Islet of Langerhans (tissue), 1 donor: ENCODE measurements around the gene PEAK3.

Source experiments
- FAIRE-seq: peaks from one replicate; lab custom pipeline; 2011; peaks lifted over from hg19 to GRCh38; lab: Jason Lieb, UNC

Gene PEAK3, protein sequence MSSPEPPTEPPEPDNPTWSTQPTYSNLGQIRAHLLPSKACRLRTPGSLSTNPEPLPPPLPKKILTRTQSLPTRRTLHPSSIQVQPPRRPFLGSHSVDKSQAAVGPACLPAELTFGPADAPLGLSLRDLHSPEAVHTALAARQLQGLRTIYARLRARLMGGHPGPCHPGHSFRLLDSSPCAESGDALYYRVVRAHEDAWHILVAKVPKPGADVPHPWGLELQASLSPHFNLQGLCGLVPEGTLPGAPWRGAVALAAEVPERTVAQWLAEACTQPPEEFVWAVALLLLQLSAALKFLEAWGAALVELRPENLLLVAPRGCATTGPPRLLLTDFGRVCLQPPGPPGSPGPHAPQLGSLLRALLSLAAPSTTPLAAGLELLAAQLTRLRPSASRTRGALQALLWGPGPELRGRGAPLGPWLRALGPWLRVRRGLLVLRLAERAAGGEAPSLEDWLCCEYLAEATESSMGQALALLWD

DNA sequence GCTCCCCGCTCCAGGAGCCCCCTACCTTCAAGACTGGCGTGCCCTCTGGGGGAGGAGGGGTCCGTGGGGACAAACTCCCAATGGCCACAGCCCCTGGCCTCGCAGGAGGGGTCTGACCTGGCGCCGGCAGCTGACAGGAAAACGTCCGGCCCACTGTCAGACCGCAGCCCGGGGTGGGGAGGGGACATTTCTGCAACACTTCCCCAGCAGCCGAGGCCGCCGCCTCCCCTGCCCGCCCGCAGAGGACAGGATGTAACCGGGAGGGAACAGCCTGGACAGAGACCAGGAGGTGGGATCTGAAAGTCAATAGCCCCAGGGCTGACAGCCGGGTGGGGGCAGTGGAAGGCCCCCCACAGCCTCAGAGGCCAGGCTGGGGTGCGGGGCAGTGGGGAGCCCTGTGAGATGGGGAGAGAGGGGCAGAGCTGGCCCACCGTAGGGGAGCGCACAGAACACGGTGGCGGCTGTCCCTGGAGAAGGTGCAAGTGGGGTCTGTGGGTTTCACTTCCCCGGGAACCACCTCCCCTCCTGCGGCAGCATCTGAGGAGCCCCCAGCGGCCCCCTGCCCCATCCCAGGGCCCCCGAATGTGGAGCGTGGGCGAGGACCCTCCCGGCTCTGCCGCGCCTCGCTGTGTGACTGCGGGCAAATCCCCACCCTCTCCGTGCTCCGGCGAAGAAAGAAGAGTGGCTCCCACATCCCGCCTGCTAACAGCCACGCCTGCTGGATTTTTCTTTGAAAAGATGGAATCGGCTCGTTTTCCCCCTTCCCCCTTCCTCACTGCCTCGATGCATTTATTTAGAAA lies at the start of gene PEAK3:
Gene PEAK3, minus strand, starts transcription at position 114 of the 800 bp plus-strand sequence. CDS start 1,244 bp downstream, outside the sequence.
- FAIRE-seq: no peak

DNA sequence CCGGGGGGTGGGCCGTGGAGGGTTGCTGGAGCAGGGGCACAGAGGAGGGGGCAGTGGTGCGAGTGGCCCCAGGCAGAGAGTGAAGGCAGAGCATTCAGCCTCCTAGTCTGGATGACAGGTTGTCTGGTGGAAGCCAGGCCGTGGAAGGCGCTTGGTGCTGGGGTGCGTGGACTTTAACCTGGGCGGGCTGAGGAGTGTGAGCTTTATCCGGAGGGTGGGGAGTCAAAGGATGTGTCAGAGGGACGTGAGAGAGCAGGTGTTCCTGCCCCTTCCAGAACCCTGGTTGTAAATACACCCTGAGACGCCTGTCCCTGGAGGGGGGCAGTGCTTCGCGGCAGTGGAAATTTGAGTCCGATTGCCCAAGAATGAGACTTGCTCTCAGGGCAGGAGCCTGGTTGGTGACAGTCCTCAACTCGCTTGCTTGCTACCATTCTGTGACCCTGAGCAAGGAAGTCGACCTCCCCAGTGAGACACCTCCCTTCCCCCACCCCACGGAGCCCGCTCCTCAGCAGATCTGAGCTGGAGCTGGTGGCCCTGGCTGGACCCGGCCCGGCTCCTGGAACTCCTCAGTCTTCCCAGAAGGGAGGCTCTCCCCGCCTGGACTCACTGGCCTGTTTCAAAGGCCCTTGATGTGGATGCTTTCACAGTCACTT lies 48.8 kb upstream of the PEAK3 start:
- no peak for FAIRE-seq

DNA sequence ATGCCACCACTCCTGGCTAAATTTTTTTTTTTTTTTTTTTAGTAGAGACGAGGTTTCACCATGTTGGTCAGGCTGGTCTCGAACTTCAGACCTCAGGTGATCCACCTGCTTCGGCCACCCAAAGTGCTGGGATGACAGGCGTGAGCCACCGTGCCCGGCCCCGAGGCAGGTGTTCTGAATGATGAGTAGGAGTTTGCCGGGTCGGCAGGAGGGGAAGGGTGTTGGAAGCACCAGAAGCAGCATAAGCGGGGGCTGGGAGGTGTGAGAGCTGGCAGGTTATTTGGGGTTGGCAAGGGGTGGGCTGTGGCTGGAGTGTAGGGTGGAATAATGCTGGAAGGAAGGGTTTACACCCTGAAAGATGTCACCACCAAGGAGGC lies 48.3 kb upstream of the PEAK3 start:
- no peak for FAIRE-seq

DNA sequence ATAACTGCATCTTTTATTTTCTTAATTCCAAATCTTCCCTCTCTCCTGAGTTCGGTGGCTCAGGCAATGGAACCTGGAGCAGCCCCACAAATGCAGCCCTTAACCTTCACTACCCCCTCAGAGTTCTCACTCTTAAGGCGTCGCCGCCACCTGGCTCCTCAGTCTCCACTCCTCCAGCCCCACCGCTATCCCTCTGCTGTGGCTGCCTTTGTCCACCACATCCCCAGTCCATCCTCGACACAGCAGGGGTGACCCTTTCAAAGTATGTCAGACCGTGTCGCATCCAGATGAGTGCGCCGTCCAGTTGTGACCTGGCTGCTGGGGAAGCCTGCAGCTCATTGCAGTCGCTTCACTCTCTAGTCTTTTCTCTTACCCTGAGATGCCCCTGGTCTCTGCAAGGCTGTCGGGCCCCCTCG lies 47.5 kb upstream of the PEAK3 start:
- no peak for FAIRE-seq

DNA sequence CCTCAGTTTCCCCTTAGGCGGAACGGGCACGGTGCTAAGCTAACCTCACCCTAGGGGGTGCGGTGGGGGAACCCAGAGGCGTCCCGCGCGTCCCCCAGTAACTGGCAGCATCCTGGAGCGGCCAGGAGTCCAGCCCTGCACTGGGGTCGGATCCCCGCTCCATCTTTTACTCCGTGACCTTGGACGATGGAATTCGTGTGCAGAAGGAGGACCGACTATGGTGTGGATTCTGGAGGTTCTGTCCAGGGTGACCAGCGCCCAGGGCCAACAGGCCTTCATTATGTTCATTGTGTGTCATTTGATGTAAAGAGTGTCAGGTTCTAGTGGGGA lies 47.1 kb upstream of the PEAK3 start:
- FAIRE-seq: no peak

DNA sequence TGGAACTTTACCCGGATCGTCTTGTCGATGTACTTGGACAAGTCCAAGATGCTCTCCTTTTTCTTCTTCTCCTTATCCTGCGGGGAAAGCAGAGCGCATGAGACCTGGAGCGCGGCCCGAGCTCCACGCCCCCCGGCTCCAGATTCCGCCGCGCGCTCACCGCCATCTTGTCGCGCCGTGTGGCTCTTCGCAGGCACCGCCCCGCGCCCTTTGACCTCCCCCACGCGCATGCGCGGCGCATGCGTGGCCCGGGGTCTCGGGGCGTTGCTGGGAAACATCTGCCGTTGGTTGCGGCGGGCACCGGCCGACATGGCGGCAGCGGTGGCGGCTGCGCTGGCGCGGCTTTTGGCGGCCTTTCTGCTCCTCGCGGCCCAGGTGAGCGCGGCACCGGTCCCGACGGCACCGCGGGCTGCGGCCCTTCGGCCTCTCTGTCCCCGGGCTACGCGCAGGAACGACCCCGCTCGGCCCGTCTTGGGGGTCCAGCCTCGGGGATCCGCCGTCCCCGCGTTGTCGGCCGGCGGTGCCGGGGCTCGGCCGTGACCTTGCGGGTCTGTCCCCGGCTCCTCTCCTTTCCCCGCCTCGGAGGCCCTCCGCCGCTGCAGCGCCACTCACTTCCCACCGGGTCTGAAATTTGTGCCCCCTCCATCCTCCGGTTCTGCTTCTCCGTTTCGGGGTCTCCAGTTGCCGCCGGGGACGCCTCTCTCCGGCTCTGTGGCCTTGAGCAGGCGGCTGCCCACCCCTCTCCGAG lies 46.6 kb upstream of the PEAK3 start, which contains the start of the genes LSM7 and SPPL2B:
Gene LSM7, minus strand, starts transcription at position 186 of the 748 bp plus-strand sequence. Its CDS starts 20 bp downstream, at position 166.
Gene SPPL2B, plus strand, starts transcription at position 284 of the 748 bp plus-strand sequence. Its CDS starts 26 bp downstream, at position 310.
- FAIRE-seq: no peak

DNA sequence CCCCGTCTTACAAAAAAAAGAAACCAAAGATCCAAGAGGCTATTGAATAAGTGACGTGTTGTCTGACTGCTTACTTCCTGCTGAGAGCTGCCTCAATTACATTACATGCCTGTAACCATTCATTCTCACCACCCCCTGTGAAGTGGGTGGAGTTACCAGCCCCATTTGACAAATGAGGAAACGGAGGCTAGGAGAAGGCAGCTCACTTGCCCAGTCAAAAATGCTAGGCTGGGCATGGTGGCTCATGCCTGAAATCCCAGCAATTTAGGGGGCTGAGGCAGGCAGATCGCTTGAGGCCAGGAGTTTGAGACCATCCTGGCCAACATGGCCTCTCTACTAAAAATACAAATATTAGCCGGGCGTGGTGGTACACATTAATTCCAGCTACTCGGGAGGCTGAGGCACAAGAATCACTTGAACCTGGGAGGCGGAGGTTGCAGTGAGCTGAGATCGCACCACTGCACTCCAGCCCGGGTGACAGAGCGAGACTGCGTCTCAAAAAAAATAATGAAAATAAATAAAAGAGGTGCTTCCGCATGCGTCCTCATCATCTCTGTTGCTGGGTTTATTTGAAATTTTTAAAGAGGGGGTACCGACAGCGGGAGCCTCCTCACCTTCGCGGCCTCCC lies 45.9 kb upstream of the PEAK3 start:
- FAIRE-seq: no peak

DNA sequence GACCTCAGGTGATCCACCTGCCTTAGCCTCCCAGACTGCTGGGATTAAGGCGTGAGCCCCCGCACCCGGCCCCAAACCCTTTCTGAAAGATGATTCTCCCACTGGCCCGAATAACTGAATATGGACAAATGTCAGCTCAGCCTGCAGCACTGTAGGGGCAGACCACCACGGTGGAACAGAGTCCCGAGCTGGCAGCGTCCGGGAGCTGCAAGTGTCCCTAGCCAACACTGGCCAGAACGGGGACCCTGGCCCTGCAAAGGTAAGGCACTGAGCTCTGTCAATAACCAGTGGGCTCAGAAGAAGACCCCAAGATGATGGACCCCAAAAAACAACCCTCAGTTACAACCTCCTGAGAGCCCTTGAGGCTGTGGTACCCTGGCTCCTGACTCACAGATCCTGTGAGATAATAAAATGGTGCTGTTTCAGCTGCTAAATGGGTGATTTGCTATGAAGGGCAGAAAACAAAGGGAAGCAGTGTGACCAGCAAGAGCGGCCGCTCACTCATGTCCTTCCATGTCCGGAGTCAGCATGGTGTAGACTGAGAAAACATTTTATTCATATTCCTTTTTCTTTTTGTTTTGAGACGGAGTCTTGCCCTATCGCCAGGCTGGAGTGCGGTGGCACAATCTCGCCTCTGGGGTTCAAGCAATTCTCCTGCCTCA lies 44.9 kb upstream of the PEAK3 start:
- FAIRE-seq: no peak

DNA sequence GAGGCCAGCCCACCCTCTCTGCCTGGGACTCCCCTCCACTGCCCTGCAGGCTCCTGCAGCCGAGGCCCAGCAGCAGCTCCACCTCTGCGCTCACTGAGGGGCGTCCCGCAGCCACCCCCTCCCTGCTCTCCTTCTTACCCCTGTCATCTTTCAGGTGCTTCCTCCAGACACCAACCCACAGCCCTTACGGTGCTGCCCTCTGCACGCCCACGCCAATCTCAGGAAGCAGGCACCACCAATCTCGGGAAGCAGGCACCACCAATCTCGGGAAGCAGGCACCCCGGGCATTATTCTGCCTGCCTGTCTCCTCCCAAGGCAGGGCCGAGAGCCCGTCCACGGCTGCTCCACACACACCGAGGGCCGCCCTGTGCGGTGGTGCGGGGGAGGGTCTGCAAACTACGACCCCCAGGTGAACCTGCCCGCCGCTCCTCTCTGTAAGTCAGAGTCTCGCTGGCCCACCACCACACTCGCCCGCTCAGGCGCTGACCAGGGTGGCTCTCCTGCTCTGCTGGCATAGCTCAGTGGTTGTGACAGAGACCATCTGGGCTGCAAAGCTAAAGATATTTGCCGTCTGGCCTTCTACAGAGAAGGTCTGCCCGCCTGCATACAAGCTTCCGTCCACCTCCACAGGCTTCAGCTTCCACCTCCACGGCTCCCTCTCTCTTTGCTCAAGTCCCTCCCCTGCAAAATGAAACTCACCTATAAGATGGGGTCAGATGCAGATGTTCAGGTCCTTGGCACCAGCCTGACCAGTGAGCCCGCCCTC lies 43.5 kb upstream of the PEAK3 start:
- FAIRE-seq: no peak

DNA sequence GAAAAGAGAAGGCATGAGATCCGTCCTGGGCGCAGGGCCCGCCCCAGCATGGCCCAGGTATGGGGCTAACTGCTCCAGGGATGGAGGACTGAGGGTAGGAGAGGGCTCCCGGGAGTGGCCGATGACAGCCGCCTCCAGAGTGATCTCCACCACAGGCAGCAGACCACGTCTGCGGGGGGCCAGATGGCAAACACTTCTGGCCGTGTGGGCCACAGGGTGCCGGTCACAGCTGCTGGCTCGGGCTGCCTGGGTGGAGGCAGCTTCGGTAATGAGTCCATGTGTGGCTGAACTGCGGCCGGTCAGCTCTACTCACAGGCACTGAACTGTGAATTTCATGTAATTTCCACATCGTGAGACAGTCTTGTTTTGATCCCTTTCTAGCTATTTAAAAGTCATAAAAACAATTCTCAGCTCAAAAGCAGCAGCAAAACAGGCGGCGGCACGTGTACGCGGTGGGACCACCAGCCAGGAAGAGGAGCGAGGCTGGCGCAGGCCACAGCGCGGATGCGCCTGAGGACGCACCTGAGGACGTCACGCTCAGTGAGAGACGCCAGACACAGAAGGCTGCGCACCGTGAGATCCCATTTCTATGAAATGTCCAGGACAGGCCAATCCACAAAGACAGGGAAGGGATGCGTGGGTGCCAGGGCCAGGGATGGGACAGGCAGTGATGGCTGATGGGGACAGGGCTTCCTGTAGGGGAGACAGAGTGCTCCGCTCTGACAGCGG lies 42.4 kb upstream of the PEAK3 start:
- no peak for FAIRE-seq

DNA sequence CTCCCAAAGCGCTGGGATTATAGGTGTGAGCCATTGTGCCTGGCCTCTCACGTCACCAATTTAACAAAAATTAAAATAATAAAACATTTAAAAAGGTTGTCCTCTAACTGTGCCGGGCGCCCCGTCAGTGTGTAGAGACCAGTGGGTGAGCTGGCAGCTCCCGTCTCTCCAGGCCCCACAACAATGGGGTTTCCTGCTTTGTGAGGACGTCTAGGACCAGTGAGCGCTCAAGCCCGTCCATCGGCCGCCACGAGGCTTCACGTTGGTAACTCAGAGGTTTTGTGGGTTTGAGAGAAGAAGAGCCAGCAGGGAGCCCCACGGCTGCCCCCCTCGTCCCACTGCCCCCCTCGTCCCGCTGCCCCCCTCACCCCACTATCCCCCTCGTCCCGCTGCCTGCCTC lies 41.7 kb upstream of the PEAK3 start:
- no peak for FAIRE-seq

DNA sequence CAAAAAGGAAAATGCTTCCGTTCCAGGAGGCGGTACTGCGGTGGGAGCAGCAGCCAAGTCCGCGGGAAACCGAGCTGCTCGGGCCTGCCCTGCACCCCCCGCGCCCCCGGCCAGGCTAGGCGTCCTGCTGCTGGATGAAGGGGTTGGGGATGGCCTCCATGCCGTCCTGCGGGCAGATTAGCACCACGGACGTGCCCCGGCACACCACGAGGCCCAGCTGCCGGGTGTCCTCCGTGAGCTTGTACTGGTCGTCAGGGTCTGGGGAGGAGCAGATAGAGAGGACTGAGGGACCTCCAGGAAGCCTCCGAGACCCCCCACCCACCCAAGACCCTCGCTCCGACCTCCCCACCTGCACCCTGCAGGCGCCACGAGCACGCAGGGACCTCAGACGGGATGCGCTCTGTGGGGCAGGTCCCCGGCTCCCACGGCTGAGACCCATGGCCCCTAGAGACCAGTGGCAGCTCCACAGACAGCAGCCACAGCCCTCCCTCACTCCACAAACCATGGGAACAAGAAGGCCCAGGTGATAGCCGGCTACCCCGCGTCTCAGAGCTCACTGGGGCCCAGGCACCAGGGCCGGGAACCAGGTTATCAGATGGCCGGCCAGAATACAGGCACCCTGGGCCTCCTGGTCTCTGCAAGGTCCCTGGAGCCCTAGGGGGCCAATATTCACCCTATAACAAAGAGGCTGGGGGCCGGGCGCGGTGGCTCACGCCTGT lies 39.7 kb upstream of the PEAK3 start:
- no peak for FAIRE-seq

DNA sequence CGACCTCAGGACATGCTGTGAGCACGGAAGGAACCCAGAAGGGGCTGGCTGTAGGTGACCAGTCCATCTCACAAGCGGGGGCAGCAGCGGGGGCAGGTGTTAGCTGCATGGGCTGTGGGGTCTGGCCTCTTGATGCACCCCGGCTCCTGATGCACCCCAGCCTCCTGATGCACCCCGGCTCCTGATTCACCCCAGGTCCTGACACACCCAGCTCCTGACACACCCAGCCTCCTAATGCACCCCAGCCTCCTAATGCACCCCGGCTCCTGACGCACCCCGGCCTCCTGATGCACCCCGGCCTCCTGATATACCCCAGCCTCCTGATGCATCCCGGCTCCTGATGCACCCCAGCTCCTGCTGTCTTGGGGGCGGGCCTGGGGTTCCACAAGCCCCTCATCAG lies 39.0 kb upstream of the PEAK3 start:
- FAIRE-seq: no peak

DNA sequence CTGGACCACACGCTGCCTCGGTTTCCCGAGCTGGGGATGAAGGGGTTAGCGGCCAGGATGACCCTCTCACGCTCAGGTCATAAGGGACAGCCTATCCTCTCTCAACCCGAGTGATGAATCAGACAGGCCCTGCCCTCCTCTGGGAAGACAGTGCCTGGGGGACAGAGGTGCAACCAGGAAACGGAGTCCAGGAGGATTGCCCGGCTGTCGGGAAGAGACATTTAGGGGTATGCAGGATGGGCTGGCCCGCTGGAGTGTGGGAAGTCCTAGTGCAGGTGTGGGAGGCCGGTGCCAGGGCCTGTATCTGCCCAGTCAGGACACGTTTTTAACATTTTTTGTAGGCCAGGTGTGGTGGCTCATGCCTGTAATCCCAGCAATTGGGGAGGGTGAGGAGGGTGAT lies 38.1 kb upstream of the PEAK3 start:
- FAIRE-seq: no peak

DNA sequence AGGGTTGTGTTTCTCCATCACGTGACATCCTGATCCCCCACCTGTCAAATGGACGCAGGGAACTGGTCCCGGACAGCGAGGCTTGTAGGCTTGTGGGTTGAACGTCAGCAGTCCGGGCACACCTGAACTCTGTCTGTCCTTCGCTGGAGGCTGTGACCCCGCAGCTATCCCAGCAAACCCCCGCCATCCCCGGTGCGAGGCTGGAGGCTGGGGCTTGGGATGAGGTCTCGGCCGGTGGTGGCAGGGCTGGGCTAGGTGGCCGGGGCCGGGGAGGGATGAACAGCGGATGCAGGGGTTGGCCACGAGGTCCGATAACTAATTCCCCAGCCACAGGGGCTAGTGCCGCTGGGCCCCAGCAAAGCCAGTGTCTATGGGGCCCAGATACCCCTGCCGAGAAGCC lies 37.6 kb upstream of the PEAK3 start:
- FAIRE-seq: no peak

DNA sequence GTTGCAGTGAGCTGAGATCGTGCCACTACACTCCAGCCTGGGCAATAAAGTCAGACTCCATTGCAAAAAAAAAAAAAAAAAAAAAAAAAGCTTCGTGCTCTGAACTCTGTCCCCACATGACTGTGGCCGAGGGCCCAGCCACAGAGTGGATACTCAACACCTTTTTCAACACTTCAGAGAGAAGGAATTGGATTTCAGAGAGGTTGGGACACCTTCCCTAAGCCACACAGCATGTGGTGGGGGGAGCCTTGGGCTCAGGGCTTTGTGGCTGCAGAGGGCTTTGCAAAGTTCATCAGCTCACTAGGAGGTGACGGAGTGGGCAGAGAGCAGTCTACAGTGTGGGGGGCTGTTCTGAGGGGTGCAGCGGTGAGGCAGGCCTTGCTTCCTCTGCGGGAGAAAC lies 36.9 kb upstream of the PEAK3 start:
- FAIRE-seq: no peak

DNA sequence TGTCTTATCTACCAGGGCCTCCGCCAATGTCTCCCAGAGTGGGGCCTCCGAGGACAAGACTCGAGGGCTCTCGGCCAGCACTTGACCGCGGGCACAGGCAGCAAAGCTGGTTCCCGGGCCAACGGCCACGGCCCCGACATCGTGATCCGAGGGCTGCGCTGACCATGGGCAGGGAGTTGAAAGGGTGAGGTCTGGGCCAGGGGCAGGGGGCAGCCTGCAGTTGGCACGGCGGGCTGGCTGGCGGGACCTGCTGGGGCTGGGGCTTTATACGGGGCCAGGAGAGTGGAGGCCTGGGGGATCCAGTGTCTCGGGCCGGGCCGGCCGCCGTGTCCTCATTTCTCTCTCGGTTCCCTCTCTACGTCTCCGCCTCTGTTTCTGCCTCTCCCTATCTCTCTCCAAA lies 35.8 kb upstream of the PEAK3 start:
- FAIRE-seq: no peak

DNA sequence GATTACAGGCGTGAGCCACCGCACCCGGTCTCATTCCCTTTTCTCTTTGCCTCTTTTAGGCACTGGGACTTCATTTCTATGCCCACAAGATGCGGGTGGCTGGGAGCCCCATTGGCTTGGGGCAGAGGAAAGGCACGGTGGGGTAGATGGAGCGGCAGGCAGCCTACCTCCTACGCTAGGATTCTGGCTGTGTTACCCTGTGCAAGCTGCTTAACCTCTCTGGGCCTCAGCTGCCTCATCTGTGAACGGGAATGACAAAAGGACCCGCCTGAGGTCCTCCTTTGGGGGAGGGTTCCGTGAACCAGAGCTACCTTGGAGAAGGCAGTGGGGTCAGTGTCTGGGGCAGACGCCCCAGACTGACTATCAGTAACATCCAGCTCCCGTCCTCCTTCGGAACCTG lies 35.3 kb upstream of the PEAK3 start:
- FAIRE-seq: no peak

DNA sequence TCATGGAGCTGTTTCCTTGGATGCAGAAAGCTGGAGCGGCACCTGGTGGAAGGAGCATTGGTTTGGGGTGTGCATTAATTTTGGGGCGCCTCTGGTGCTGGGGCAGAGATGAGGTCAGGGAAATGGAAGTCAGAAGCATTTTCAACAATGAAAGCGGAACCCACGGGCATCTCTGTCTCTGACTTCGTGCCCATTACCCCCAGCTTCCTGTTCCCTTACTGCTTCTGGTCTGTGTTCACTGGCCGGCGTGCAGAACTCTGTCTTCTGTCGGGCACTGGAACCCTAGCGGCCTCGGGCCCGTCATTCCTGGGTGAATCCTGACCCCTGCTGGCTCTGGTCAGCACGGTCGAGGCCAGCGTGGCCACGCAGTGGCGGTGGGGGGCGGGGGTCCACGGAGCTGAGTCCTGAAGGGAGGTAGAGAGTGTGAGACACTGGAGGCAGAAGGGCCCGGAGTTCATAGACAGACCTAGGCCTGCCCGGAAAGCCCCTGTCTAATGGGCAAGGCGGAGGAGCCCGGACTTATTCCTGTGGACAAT lies 33.9 kb upstream of the PEAK3 start:
- FAIRE-seq: no peak
